ENCODE data around the gene RAD50. TPM values are rescaled to one million over a fixed set of nuclear protein-coding genes. Genes with fewer than 3 reads are reported as not detected.

Gene RAD50
- total RNA-seq, 1 donor from 2014 or later: 48.2 TPM

- H3K27ac ChIP-seq: no peak overlapping the region
- Mint-ChIP-seq H3K36me3 (no peaks in the 10 kb centered on the region), H3K9me3 (peaks cover 12% of the 10 kb centered on the region), H3K4me3 (no peak overlapping the region), H3K27me3 (ENCODE audit: insufficient read depth, low read depth) (no peaks in the 10 kb centered on the region), H3K4me1 (no peaks in the 10 kb centered on the region), H3K27ac (no peak overlapping the region)
- TF ChIP-seq EZH2 (IDR thresholded peaks at IDR 0.05) (no peak), EZH2phosphoT487 (IDR thresholded peaks at IDR 0.05) (no peak), CTCF (IDR thresholded peaks at IDR 0.05) (no peak)
- no peak for DNase-seq (ENCODE audit: low spot score)
- H4K20me1 ChIP-seq (ENCODE audit: low read depth): no peaks in the 10 kb centered on the region
- H3K4me2 ChIP-seq: no peak overlapping the region
- H3K4me1 ChIP-seq: no peaks in the 10 kb centered on the region
- no peaks in the 10 kb centered on the region for H3K9me3 ChIP-seq (ENCODE audit: low read depth)
- H3K79me2 ChIP-seq (ENCODE audit: low read depth): no peaks in the 10 kb centered on the region
- no peaks in the 10 kb centered on the region for H3K27me3 ChIP-seq
- H3K4me3 ChIP-seq: no peak overlapping the region
- H2AFZ ChIP-seq (replicated peaks): no peak overlapping the region
- no peaks in the 10 kb centered on the region for H3K36me3 ChIP-seq
- H3K9ac ChIP-seq: no peak overlapping the region
- no peaks in the 10 kb centered on the region for H3F3A ChIP-seq (ENCODE audit: low read depth)
These were observed 89.9 kb downstream of the RAD50 start for GRCh38 chr5:132646583-132647266.

DNA sequence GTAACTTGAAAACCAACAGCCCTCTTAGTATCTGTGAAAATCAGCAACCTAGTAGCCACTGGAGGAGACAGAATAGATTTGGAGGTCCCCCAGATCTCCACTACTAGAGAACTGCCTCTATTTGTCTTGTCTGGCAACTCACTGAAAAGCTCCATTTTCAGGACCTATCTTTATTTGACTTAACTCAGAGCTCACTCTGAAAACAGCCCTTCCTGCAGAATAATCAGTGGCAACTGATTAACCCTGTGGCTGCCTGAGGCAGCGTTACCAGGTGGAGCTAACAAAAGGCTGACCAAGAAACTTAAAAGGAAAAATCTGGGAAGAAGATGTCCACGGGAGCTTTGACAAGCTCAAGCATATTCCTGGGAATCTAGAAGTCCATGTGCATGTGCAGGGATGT, 90.7 kb downstream of the RAD50 start:
- Histone ChIP-seq H3K4me1 (no peaks in the 10 kb centered on the region), H2AFZ (replicated peaks) (no peak overlapping the region), H3F3A (ENCODE audit: low read depth) (no peaks in the 10 kb centered on the region), H4K20me1 (ENCODE audit: low read depth) (no peaks in the 10 kb centered on the region), H3K9ac (no peak overlapping the region), H3K4me3 (no peak overlapping the region), H3K36me3 (no peaks in the 10 kb centered on the region), H3K9me3 (ENCODE audit: low read depth) (no peaks in the 10 kb centered on the region), H3K27me3 (no peaks in the 10 kb centered on the region), H3K27ac (no peak overlapping the region), H3K79me2 (ENCODE audit: low read depth) (no peaks in the 10 kb centered on the region), H3K4me2 (no peak overlapping the region)
- H3K9me3 Mint-ChIP-seq: peaks cover 12% of the 10 kb centered on the region
- TF ChIP-seq EZH2phosphoT487 (IDR thresholded peaks at IDR 0.05): no peak
- TF ChIP-seq CTCF (IDR thresholded peaks at IDR 0.05): no peak
- TF ChIP-seq EZH2 (IDR thresholded peaks at IDR 0.05): no peak
- H3K4me3 Mint-ChIP-seq: no peak overlapping the region
- no peak for DNase-seq (ENCODE audit: low spot score)
- H3K36me3 Mint-ChIP-seq: no peaks in the 10 kb centered on the region
- no peaks in the 10 kb centered on the region for H3K27me3 Mint-ChIP-seq (ENCODE audit: insufficient read depth, low read depth)
- H3K27ac Mint-ChIP-seq: no peak overlapping the region
- H3K4me1 Mint-ChIP-seq: no peaks in the 10 kb centered on the region

DNA sequence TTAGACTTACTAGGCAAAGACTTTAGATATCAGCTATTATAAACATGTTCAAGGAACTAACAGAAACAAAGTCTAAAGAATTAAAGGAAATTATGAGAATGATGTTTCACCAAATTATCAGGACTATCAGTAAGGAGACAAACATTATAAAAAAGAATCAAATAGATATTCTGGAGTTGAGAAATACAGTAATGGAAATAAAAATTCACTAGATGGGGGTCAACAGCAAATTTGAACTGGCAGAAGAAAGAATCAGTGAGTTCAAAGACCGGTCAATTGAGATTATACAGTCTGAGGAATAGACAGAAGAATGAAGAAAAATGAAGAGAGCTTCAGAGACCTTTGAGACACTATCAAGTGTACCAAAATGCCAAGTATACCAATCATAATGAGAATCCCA, 91.6 kb downstream of the RAD50 start:
- Histone ChIP-seq H2AFZ (replicated peaks) (no peak overlapping the region), H3F3A (ENCODE audit: low read depth) (no peaks in the 10 kb centered on the region), H3K4me1 (peaks cover 1% of the 10 kb centered on the region), H3K4me3 (no peak overlapping the region), H3K79me2 (ENCODE audit: low read depth) (no peaks in the 10 kb centered on the region), H4K20me1 (ENCODE audit: low read depth) (no peaks in the 10 kb centered on the region), H3K27me3 (peaks cover under 1% of the 10 kb centered on the region), H3K27ac (no peak overlapping the region), H3K4me2 (no peak overlapping the region), H3K36me3 (no peaks in the 10 kb centered on the region), H3K9ac (no peak overlapping the region), H3K9me3 (ENCODE audit: low read depth) (no peaks in the 10 kb centered on the region)
- Mint-ChIP-seq H3K36me3 (no peaks in the 10 kb centered on the region), H3K4me3 (no peak overlapping the region), H3K9me3 (peaks cover 12% of the 10 kb centered on the region), H3K4me1 (no peaks in the 10 kb centered on the region), H3K27me3 (ENCODE audit: insufficient read depth, low read depth) (peaks cover 1% of the 10 kb centered on the region), H3K27ac (no peak overlapping the region)
- no peak for TF ChIP-seq EZH2phosphoT487 (IDR thresholded peaks at IDR 0.05)
- TF ChIP-seq EZH2 (IDR thresholded peaks at IDR 0.05): no peak
- no peak for TF ChIP-seq CTCF (IDR thresholded peaks at IDR 0.05)
- DNase-seq (ENCODE audit: low spot score): no peak
